A549 (cell line): ENCODE results near the gene ARFGEF2. TPM values are rescaled to one million over a fixed set of nuclear protein-coding genes. Genes with fewer than 3 reads are reported as not detected.

Source experiments
- ATAC-seq, 2 experiments: fragments of 200-7000 bp in 1 of 2; fragments of >200 bp in 1 of 2; cut with Nextera tagmentation in 1 of 2; cut with Tn5 transposase in 1 of 2; 3 replicates each; pipeline versions ENCODE4 v1.8.0 to v1.9.1; 2018 to 2020; ENCODE audit warnings: mild to moderate bottlenecking in 1 of 2, moderate library complexity in 1 of 2
- CTCF ChIA-PET: fragments of 300-600 bp; sonication (Branson Sonifier 250); formaldehyde crosslinking; extraction: SDS; loops from one replicate; lab custom pipeline; 2021; ENCODE audit warnings: antibody characterized with exemption, inconsistent platforms; lab: Yijun Ruan, JAX
- POLR2A ChIA-PET: fragments of 350-600 bp; formaldehyde crosslinking; extraction: SDS; loops from one replicate; lab custom pipeline; 2021; ENCODE audit warnings: antibody characterized with exemption, inconsistent platforms; lab: Yijun Ruan, JAX
- DNase-seq, 2 experiments: peaks; one replicate each; pipeline versions ENCODE4 v3.0.0 to v3.0.0-alpha.2; 2011 to 2016; ENCODE audit warnings: low read depth in 1 of 2, low spot score in 1 of 2
- FAIRE-seq: peaks from 2 replicates; lab custom pipeline; 2011; peaks lifted over from hg19 to GRCh38; lab: Jason Lieb, UNC
- H3K27ac ChIP-seq, 2 experiments: fragments of >200 bp; sonication (Bioruptor Twin); formaldehyde crosslinking; 3 replicates each; pipeline ENCODE4 v1.5.1; 2016 to 2017
- H3K4me1 ChIP-seq: fragments of >200 bp; sonication (Bioruptor Twin); formaldehyde crosslinking; 3 replicates; pipeline ENCODE4 v1.6.1; 2016
- H3K4me2 ChIP-seq: fragments of >200 bp; sonication (Bioruptor Twin); formaldehyde crosslinking; 3 replicates; pipeline ENCODE4 v1.6.1; 2016
- H3K4me3 ChIP-seq: fragments of >200 bp; sonication (Bioruptor Twin); formaldehyde crosslinking; 3 replicates; pipeline ENCODE4 v1.5.1; 2016
- H3K9me3 ChIP-seq: fragments of >200 bp; sonication (Bioruptor Twin); formaldehyde crosslinking; 3 replicates; pipeline ENCODE4 v1.6.1; 2016
- BCL3 ChIP-seq: fragments of >200 bp; sonication (Bioruptor Twin); formaldehyde crosslinking; IDR thresholded peaks from 3 replicates; pipeline ENCODE4 v1.6.1; 2016
- CHD2 ChIP-seq: fragments of 150-350 bp; IDR thresholded peaks from 2 replicates; pipeline ENCODE4 v1.6.1; 2014; ENCODE audit warnings: low read length; ENCODE audit not compliant: partially characterized antibody
- CTCF ChIP-seq: fragments of >200 bp; sonication (Bioruptor Twin); formaldehyde crosslinking; IDR thresholded peaks from 3 replicates; pipeline ENCODE4 v1.5.1; 2016
- EHF ChIP-seq: fragments of 250-450 bp; sonication (Bioruptor Pico); IDR thresholded peaks from 2 replicates; pipeline ENCODE4 v1.5.0; 2020; ENCODE audit warnings: mild to moderate bottlenecking
- EP300 ChIP-seq, 2 experiments: fragments of >200 bp; sonication (Bioruptor Twin); formaldehyde crosslinking; IDR thresholded peaks; 2 replicates in 1 of 2; 3 replicates in 1 of 2; pipeline ENCODE4 v1.6.1; 2016 to 2017
- FOSB ChIP-seq: fragments of 250-450 bp; sonication (Bioruptor Pico); IDR thresholded peaks from 2 replicates; pipeline ENCODE4 v1.5.0; 2020; ENCODE audit warnings: mild to moderate bottlenecking, moderate library complexity
- FOSL2 ChIP-seq, 2 experiments: fragments of 450-650 bp in 1 of 2; fragments of >200 bp in 1 of 2; sonication (Bioruptor Twin) in 1 of 2; formaldehyde crosslinking; IDR thresholded peaks; 2 replicates each; pipeline versions ENCODE4 v1.5.0 to v1.6.1; 2016 to 2020; ENCODE audit warnings: mild to moderate bottlenecking in 1 of 2, moderate library complexity in 1 of 2
- HEYL ChIP-seq: fragments of 250-450 bp; sonication (Bioruptor Pico); IDR thresholded peaks from 2 replicates; pipeline ENCODE4 v1.8.0; 2021; ENCODE audit warnings: mild to moderate bottlenecking, moderate library complexity
- HOXB13 ChIP-seq: fragments of 250-450 bp; sonication (Bioruptor Pico); IDR thresholded peaks from 2 replicates; pipeline ENCODE4 v1.5.0; 2020; ENCODE audit warnings: low read depth, mild to moderate bottlenecking, moderate library complexity
- HOXB5 ChIP-seq: fragments of 250-450 bp; sonication (Bioruptor Pico); IDR thresholded peaks from 2 replicates; pipeline ENCODE4 v1.5.0; 2020; ENCODE audit warnings: mild to moderate bottlenecking, moderate library complexity
- JUNB ChIP-seq: fragments of >200 bp; sonication (Bioruptor Twin); formaldehyde crosslinking; IDR thresholded peaks from 2 replicates; pipeline ENCODE4 v1.6.1; 2016
- KDM5A ChIP-seq: fragments of 200-600 bp; sonication (generic); IDR thresholded peaks from 2 replicates; pipeline ENCODE4 v1.6.1; 2016; ENCODE audit warnings: antibody characterized with exemption, mild to moderate bottlenecking
- MAX ChIP-seq: IDR thresholded peaks from 2 replicates; pipeline ENCODE4 v1.6.1; 2012
- MYC ChIP-seq: IDR thresholded peaks from 2 replicates; pipeline ENCODE4 v1.6.1; 2012; ENCODE audit warnings: mild to moderate bottlenecking, inconsistent platforms, low read length, improper control_type of control experiment, borderline replicate concordance
- NPAS2 ChIP-seq: fragments of 250-450 bp; sonication (Bioruptor Pico); IDR thresholded peaks from 2 replicates; pipeline ENCODE4 v1.8.0; 2022; ENCODE audit warnings: mild to moderate bottlenecking, moderate library complexity, borderline replicate concordance
- PBX3 ChIP-seq: IDR thresholded peaks from 2 replicates; pipeline ENCODE4 v1.6.1; 2012
- RAD21 ChIP-seq, 2 experiments: fragments of >200 bp in 1 of 2; sonication (Bioruptor Twin) in 1 of 2; formaldehyde crosslinking in 1 of 2; IDR thresholded peaks in 1 of 2; conservative IDR thresholded peaks in 1 of 2; 2 replicates in 1 of 2; 3 replicates in 1 of 2; pipeline ENCODE4 v1.6.1; 2012 to 2018; ENCODE audit warnings: inconsistent platforms in 1 of 2
- RCOR1 ChIP-seq: fragments of 150-350 bp; IDR thresholded peaks from 2 replicates; pipeline ENCODE4 v1.6.1; 2014; ENCODE audit warnings: antibody characterized with exemption, low read length, low read depth
- REST ChIP-seq: fragments of 200-600 bp; sonication (generic); IDR thresholded peaks from 2 replicates; pipeline ENCODE4 v1.6.1; 2016; ENCODE audit warnings: antibody characterized with exemption, mild to moderate bottlenecking, moderate library complexity
- RFX5 ChIP-seq: fragments of 450-650 bp; IDR thresholded peaks from 2 replicates; pipeline ENCODE4 v1.7.1; 2014; ENCODE audit warnings: antibody characterized with exemption, mild to moderate bottlenecking, moderate library complexity
- SMC3 ChIP-seq: fragments of >200 bp; sonication (Bioruptor Twin); formaldehyde crosslinking; IDR thresholded peaks from 3 replicates; pipeline ENCODE4 v1.6.1; 2018; ENCODE audit warnings: inconsistent platforms
- SREBF2 ChIP-seq: fragments of 450-650 bp; IDR thresholded peaks from 2 replicates; pipeline ENCODE4 v1.6.1; 2014; ENCODE audit warnings: mild to moderate bottlenecking, moderate library complexity
- ZFP36 ChIP-seq: fragments of 450-650 bp; IDR thresholded peaks from 2 replicates; pipeline ENCODE4 v1.6.1; 2014; ENCODE audit warnings: borderline replicate concordance; ENCODE audit not compliant: partially characterized antibody
- WGBS: methylation state at CpG from one replicate; pipeline ENCODE4 v1.1.6; 2017; ENCODE audit errors: missing lambda C conversion rate; 5-methylcytosine and 5-hydroxymethylcytosine counted together
- polyA plus RNA-seq, 4 experiments: library from polyadenylated mRNA; depleted of rRNA in 3 of 4; stranded (reverse); fragments of >200 nt; fragmentation: RNase III in 1 of 4; extraction: RNeasy Plus Mini Kit Qiagen cat#74134 plus additional on column Dnase treatment in 1 of 4; gene quantifications; 2 replicates in 3 of 4; 3 replicates in 1 of 4; pipeline ENCODE4 v1.2.3, GENCODE V29; 2011 to 2017

The ARFGEF2 gene
- polyA plus RNA-seq, 2 of the 4 experiments (the other 2 are of a cell fraction): 12.3 to 24.3 TPM

- TF ChIP-seq REST: no peak
- TF ChIP-seq MYC: no peak
- no peak for TF ChIP-seq EHF (CRISPR knock-in tag)
- no peak for TF ChIP-seq CHD2
- no peak for TF ChIP-seq SREBF2
- peak; percentile 97 for TF ChIP-seq SMC3
- TF ChIP-seq ZFP36: no peak
These were observed 16.8 kb upstream of the ARFGEF2 start (continued) for GRCh38 chr20:48904566-48905296.

GRCh38 chr20:48905297-48905647 is 16.2 kb upstream of the ARFGEF2 start:
- Histone ChIP-seq H3K27ac (no peak overlapping the region), H3K4me2 (no peak overlapping the region), H3K4me1 (peaks cover 6% of the 10 kb centered on the region), H3K4me3 (no peak overlapping the region), H3K9me3 (peaks cover 11% of the 10 kb centered on the region; the same call in 2 of the 3 replicates)
- FAIRE-seq (no peak), DNase-seq (no peak), ATAC-seq (peak in 1 of 2 experiments; percentile 54; a peak in 3 of 6 replicates)
- TF ChIP-seq SREBF2 (no peak), ZFP36 (no peak), JUNB (no peak), KDM5A (no peak), BCL3 (no peak), MYC (no peak), RCOR1 (no peak), NPAS2 (CRISPR knock-in tag) (no peak), FOSB (no peak), RFX5 (no peak)
- ChIA-PET POLR2A (no interaction called here), CTCF (interaction anchor here (0.6 to 18.8 kb wide), 65 partner anchors 8 to 1177 kb away, joined by 3 to 494 read pairs (median 5); no protein-coding TSS in a partner anchor)
- 46% methylated on average over 5 of the region's 5 CpGs for WGBS

GRCh38 chr20:48906221-48906877 is 15.2 kb upstream of the ARFGEF2 start:
- CTCF ChIA-PET: interaction anchor here (0.8 to 18.8 kb wide), 19 partner anchors 12 to 310 kb away, joined by 3 to 494 read pairs (median 10); no protein-coding TSS in a partner anchor
- TF ChIP-seq MYC (no peak), HOXB5 (CRISPR knock-in tag) (no peak), FOSB (no peak), EP300 (IDR thresholded peaks at IDR 0.05) (no peak), CTCF (no peak), PBX3 (no peak), FOSL2 (IDR thresholded peaks at IDR 0.05) (no peak), FOSL2 (CRISPR knock-in tag; IDR thresholded peaks at IDR 0.05) (no peak), MAX (no peak), RAD21 (conservative IDR thresholded peaks at IDR 0.05 in 1 of 2, IDR thresholded peaks at IDR 0.05 in 1 of 2) (no peak), HOXB13 (CRISPR knock-in tag) (no peak), BCL3 (no peak), HEYL (CRISPR knock-in tag) (no peak)

More at GRCh38 chr20:48906221-48906877, 15.2 kb upstream of the ARFGEF2 start:
- Histone ChIP-seq H3K9me3 (peaks cover 11% of the 10 kb centered on the region; the same call in 2 of the 3 replicates), H3K4me3 (no peak overlapping the region), H3K4me1 (peaks cover 6% of the 10 kb centered on the region), H3K4me2 (no peak overlapping the region), H3K27ac (no peak overlapping the region)
- 24% methylated on average over 7 of the region's 7 CpGs for WGBS
- no peak for ATAC-seq
- DNase-seq: no peak
- FAIRE-seq: no peak
- POLR2A ChIA-PET: interaction anchor here (1.0 kb wide), 1 partner anchor 9 kb away, joined by 4 read pairs; no protein-coding TSS in a partner anchor
